ENCODE measurements around the gene TMUB1.

TMUB1 gene

DNA sequence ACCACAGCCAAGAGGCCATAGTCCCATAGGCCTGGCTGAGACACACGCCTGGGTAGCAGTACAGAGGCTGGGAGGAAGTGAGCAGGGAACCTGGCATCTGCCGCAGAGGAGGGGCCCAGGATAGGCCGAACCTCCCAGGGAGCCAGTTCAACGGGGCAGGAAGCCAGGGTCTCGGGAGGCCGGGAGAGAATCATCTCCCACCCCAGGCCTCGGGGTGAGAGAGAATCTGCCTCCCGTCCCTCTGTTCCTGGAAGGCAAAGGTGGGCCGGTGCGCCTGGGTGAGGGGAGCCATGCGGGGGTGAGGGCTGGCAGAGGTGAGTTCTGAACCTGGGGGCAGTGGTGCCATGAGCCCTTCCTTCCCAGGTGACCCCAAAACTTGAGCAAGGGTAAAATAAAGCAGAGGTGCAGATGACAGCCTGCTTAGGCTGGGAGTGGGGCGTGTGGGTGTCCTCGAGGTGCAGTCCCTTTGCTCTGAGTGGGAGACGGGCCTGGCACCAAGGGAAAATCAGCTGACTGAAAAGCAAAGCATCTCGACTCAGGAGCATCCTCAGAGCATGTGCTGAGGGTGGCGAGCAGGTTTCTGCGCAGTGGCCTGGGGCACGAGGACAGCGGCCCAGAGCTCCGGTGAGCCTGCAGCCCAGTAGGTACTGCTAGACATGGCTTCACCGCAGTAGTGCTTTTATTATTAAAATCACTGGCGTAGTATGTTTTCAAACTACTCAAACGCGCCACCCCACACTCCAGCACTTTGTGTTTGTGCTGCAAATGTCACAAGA, 18.5 kb upstream of the TMUB1 start:
- no peak for DNase-seq

DNA sequence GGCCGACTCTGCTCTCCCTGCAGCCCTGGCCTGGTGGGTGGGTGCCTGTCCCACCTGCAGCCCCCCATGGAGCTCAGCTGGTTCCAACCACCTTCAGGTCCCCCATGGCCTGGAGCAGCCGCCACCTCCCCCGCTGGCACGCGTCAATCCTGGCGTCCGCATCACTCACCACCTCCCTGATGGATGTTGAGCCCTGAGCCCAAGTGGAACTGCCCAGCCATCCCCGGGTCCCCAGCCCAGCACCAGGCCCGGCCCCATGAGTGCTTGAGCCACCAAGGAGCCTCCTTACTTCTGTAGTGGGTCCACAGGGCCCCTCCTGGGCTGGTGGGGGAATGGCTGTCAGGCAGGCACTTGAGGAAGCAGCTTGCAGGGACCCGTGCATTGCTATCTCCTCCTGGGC, 17.6 kb upstream of the TMUB1 start:
- DNase-seq = no peak

DNA sequence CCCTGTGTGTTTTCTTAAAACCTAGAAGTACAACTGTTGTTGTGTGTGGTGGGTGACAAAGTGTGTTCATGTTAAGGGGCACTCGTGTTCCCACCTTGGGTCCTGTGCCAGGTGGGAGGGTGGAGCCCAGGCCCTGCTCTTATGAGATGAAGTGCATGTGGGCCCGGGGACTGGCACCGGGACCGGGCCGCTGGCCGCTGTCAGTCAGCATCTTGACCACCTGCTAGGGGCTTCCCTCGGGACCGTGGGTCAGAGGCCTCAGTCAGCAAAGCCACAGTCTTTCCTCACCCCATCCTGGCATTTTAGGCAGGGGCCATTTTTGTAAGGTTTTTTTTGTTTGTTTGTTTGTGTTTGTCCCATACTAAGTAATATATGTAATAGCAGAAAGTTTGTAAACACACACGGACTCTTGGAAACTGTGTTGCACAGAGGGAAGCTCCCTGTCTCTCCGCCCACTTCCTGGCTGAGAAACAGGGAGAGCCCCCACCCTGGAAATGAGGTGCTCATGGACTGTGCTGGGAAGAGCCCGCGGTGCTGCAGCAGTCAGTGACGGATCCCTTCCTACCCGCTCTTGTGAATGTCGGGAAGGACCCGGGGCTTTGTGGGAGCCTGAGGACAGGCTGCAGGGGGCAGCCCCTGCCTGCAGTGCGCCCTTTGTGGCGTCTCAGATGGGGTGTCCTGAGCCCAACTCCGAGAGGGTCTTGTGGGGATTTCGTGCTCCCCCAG, 16.4 kb upstream of the TMUB1 start:
- no peak for DNase-seq

DNA sequence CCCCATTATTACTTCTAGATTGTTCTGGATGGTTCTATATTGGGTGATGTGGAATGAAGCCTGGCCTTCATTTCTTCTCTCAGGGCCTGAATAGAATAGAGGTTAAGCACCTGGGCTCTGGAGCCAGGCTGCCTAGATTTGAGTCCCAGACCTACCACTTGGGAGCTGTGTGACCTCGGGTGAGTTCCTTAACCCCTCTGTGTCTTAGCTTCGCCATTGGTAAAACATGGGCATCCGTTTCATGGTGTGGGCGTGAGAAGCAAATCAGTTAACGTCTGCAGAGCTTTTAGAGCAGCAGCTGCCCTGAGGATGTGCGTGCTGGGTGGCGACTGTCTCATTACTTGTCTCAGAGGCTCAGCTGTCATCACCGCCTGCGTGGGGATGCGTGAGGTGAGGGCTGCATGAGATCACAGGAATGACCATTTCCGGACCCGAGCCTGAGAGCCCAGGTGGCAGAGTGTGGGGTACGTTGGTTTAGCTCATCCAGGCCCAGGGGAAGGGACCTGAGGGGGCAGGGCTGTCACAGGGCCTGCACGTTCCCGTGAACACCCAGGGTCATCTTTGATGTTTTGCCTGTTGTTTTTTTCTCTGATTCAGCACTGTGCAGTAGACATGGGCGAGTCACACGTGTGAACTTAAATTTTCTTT, 12.7 kb upstream of the TMUB1 start:
- DNase-seq = no peak

DNA sequence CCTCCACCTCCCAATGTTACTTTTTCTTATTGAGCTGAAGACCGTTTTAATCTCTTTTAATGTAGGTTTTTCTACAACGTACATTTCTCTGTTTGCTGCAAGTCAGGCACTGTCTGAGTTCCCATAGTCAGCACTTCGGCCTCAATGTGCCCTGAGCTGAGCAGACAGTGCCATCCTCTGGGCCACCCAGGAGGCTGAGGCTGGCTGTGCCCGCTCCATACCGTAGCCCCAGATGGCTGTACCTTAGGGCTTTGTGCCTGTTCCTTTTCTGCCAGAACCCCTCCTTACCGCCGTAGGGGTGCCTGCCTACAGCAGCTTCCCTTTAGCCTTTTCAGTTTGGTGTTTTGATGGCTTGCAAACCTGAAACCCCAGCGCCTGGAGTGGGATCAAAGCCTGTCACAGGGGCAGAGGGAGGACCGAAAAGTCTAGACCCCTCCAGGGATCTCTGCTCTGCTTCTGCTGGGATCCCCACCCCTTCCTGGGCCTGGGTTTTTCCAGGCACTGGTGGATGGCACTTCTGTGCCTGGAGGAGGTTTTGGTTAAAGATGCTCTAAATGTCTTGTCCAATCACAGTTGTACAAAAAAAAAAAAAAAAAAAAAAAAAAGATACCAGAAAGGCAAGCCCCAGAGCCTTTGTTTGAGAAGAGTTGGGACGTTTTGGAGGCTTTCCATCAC, 12.0 kb upstream of the TMUB1 start:
- no peak for DNase-seq

- DNase-seq = no peak
Observed at GRCh38 chr7:151094675-151095074, 11.4 kb upstream of the TMUB1 start.

- no peak for DNase-seq
Observed at GRCh38 chr7:151093748-151094147, 10.5 kb upstream of the TMUB1 start.

DNA sequence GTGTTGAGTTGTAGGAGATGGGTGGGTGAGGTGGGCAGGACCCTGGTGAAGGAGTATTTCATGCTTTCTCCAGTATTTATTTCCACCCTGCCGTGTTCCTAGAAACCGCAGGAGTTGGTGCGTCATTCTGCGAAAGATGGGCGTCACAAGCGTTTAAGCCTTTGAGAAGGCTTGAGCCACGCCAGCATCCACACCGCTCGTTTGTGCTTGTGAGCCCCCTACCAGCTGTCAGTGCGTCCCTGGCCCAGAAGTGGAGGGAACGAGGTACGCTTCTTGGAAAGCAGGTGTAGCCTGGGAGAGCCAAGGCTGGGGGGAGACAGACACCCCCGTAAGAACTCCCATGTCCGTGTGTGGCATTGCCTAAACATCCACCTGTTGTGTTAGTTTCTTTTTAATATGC, 8.7 kb upstream of the TMUB1 start:
- no peak for DNase-seq

GRCh38 chr7:151091431-151091830, 8.1 kb upstream of the TMUB1 start:
- no peak for DNase-seq

DNA sequence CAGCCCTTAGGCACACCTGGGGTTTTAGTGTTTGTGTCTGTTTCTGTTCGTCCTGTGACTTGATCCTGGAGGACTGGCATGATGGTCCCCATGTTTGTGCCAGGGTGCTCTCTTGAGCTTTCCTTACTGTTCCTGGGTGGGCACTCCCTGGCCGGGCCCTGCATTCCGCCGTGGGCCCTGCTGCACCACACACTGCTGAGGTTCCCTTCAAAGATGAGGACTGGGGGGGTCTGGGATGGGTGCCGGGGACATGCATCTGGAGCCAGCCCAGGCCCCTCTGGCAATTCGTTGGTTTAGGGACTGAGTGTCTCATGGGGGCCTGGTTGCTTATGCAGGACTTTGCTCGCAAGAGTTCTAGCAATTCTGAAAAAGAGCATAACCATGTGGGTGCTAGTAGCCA, 7.7 kb upstream of the TMUB1 start:
- no peak for DNase-seq

DNA sequence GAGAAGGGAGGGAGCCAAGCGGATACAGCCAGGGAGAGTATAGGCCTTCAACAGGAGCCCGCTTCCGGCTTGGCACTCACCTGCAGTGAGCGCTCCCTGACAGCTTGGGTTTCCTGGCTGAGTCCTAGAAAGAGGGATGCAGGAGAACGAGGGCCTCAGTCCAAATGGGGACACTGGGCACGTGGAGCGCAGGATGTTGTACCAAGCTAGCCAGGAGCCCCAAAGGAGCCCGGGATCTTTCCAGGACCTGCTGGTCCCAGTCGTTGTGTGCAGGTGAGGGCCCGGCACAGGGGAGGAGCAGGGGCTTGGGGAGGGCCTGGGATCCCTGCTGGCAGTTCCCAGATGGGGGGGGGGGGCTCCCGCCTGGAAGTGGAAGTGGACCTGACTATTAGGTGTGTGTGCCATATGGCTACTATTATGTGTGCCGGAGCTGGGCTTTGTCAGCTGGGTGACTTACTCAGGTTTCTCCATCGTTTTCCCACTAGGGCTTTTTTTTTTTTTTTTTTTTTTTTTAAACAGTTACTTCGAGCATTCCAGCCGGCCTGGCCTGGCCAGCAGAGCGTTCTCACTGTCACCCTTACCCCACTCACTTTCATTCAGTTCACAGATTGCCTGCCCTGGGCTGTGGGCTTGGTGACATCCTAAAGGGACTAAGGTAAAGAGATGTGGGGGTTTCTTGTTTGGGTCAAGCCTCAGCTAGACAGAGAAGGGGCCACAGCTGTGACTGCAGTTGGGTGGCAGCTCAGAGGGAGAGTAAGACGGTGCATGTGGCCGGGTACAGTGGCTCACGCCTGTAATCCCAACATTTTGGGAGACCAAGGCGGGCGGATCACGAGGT, 6.8 kb upstream of the TMUB1 start:
- no peak for DNase-seq

- peak in 1 of 2 experiments; percentile 10 for DNase-seq
Observed at GRCh38 chr7:151088856-151089699, 5.8 kb upstream of the TMUB1 start.

DNA sequence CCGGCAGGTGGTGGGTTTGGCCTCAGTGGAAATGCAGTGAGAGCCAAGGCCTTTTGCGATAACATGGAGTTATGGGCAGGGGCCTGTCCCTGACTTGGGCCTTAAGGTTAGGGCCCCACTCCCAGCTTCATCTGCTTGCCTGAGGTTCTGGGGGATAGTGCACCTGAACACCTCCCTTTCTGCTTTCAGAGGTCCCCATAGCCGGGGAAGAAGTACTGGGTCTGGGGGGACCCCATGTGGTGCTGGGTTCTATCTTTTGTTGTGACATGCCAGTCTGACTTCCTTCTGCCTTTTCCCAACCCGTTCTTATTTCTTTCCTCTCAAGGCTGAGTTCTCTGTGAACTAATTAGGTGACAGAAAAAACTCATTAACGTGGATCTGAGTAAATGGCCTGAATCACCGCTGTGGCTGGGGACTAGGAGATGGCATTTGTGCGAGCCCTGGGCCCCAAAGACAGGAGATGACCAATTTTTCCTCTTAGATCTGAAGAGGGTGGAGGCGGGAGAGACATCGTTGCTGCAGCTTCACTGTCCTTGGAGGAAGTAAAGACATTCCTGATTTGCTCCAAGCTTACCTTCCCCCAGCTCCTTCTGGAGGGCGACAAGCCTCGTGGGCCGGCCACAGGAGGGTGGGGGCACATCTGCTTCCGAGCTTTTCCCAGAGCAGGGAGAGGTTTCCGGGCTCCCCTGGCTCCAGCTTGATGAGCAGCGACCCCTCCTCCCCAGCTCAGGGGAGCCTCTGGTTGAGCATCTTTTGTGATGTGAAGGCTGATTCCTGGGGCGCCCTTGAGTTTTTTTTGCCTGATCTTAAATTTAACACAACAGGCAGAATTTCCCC, 4.9 kb upstream of the TMUB1 start:
- DNase-seq = no peak

DNA sequence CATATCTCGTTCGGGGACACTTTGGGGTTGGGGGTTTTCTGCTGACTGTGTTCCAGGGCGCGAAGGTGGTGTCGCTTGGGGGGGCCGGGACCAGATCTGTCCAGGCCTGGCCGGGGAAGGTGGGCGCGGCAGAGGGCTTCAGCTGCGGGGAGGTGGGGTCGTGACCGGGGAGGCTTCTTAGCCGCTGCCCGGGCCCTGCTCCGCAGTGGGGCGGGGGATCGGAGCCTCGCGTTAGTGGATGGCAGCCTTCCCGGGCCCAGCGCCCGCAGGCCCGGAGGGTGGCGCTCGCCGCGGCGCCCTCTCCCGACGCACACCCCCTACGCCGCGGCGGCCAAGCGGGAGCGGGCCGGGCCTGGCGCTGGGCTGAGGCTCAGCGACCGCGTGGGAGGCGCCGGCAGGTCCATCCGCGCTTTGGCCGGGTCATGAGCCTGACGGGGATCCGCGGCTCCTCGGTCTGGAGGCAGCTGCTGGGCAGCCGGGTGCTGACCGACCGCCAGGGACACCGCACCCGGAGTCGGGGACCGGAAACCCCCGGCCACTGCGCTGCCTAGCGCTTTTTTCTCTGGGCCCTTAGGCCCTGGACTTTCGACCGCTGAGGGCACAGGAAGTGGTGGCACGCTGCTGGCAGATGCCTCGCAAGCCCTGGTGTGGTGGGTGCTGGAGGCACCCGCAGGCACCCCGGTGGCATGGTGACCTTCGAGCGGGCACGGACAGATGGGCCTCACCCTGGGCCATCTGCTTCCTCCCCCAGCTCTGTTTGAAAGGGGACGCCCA, 4.1 kb upstream of the TMUB1 start:
- peak in 1 of 2 experiments; percentile 30 for DNase-seq

GRCh38 chr7:151086802-151087244, 3.5 kb upstream of the TMUB1 start:
- DNase-seq = peak; percentile 24 to 25

DNA sequence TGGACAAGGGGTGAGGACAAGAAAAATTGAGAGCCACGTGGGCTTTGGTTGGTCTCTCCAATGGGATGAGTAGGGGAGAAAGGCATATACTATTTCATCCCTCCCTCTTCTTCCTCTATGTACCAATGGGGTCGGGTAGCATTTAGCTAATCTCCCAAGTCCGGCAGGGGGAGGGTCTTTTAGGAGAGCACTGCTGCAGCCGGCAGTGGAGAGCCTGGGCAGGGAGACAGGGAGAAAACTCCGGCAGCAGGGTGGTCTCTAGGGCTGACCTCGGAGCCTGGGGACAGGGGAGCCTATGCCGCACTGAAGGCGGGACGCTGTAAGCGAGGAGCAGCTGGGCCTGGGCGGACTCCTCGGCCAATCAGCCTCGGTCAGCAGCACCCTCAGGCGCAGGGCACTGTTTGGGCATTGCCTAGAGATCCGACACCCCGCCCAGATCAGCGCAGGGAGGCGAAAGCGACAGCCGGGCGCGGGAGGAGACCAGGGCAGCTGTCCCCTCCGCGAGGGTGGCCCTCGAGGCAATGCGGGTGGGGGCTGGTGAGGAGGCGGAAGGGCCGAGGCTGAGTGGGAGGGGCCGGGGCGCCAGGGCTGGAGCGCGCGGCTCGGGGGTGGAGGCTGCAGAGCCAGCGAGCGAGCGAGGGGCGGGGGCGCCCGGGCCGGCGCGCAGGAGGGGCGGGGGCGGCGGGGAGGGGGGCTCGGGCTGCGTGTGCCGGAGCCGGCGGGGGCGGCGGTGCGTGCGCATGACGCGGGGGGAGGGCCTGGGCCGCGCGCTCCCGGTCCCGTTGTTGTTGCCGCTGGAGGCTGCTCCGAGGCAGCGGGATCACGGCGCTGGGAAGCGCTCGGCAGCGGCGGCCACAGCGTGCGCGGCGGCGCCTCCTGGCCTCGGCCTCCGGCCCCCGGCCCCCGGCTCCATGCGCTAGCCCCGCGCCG, 2.7 kb upstream of the TMUB1 start, which contains the start of gene AGAP3:
Gene AGAP3 (plus strand): TSS at position 785 of the 930 bp plus-strand sequence. CDS start 267 bp downstream, outside the sequence.
- peak; percentile 23 to 79 for DNase-seq

DNA sequence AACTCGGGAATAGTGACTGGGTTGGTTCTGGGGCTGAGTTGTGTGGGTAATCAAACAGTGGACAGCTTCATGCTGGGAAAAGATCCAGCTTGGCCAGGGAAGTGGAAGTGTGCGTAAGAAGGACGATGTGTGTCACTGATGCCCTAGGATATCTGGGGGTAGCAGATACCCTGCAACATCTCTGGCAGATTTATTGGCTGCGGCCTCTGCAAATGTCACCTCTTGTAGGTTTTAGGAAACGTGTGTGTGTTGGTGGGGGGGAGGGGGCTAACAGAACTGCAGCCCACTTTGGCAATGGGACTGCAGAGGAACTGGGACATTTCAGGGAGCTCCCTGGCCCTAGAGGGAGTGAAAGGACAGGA, 2.0 kb upstream of the TMUB1 start:
- no peak for DNase-seq

DNA sequence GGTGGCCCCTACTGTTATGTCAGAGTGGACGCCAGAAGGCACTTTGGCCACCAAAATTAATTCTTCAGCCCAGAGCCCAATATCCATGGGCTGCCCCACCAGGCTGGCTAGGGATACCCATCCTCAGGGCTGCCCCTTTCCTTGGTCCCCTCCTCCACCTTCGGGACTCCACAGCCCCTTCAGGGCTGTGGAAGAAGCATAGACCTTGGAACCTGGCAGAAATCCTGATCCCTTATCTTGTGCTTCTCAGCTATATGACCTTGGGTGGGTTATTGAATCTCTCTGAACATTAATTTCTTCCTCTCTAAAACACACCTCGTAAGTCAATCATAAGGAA, 499 bp upstream of the TMUB1 start:
- DNase-seq = no peak
